ENCODE data around the gene ZFP92.
"Not testable (repeated sequence)": the region's sequence is repeated elsewhere in the genome, so short reads cannot be mapped to it uniquely, and the experiment has no call there.

- not testable (repeated sequence) for TF ChIP-seq CTCF (IDR thresholded peaks at IDR 0.05; ENCODE audit: low read length); EZH2phosphoT487 (IDR thresholded peaks at IDR 0.05; ENCODE audit: low read length); EZH2 (optimal IDR thresholded peaks at IDR 0.05; ENCODE audit: low read depth, low read length)
Observed at GRCh38 chrX:153389460-153389768, 21.9 kb upstream of the ZFP92 start.

Data from MM.1S (cell line).